K562 (cell line): Measurements from ENCODE around the gene EVI5L. TPM values are rescaled to one million over a fixed set of nuclear protein-coding genes. Genes with fewer than 3 reads are reported as not detected.

Source experiments
- PRDM10 ChIP-seq: fragments of 450-650 bp; IDR thresholded peaks from 2 replicates; pipeline ENCODE4 v1.6.1; 2018; ENCODE audit not compliant: partially characterized antibody
- PTRF ChIP-seq: fragments of 450-650 bp; IDR thresholded peaks from 2 replicates; pipeline ENCODE4 v1.6.1; 2016; ENCODE audit warnings: mild to moderate bottlenecking, missing genetic modification characterization, missing compliant biosample characterization
- U2AF1 ChIP-seq: fragments of 200-400 bp; formaldehyde crosslinking; optimal IDR thresholded peaks from 2 replicates; pipeline ENCODE3; 2017; ENCODE audit warnings: mild to moderate bottlenecking, low read depth, low read length, moderate library complexity
- ZNF174 ChIP-seq: fragments of 250-450 bp; sonication (Bioruptor Pico); IDR thresholded peaks from 2 replicates; pipeline ENCODE4 v1.4.0; 2020; ENCODE audit warnings: mild to moderate bottlenecking
- ZNF3 ChIP-seq: fragments of 250-450 bp; sonication (Bioruptor Pico); IDR thresholded peaks from 2 replicates; pipeline ENCODE4 v1.5.0; 2021; ENCODE audit warnings: mild to moderate bottlenecking, moderate library complexity
- ZNF449 ChIP-seq: fragments of 250-450 bp; sonication (Bioruptor Pico); IDR thresholded peaks from 2 replicates; pipeline ENCODE4 v1.8.0; 2022; ENCODE audit warnings: moderate library complexity, mild to moderate bottlenecking, inconsistent platforms
- ZNF512 ChIP-seq: IDR thresholded peaks from 2 replicates; pipeline ENCODE4 v1.6.1; 2016; ENCODE audit warnings: missing genetic modification characterization, missing compliant biosample characterization
- polyA plus RNA-seq, 8 experiments: library from polyadenylated mRNA; depleted of rRNA in 4 of 8; stranded (reverse) in 5 of 8; unstranded in 3 of 8; fragments of >200 nt; fragmentation: Nextera tagmentation in 2 of 8; fragmentation: Illumina TruSeq in 1 of 8; extraction: Ambion mirVana in 2 of 8; extraction: Trizol in 1 of 8; gene quantifications; 2 replicates each; pipeline versions ENCODE4 v1.2.1 to v1.2.3, GENCODE V29; 2011 to 2014; ENCODE audit warnings: inconsistent platforms in 1 of 8, missing spikeins in 1 of 8
- total RNA-seq, 7 experiments: library from RNA; depleted of rRNA in 6 of 7; stranded (reverse); fragments of >200 nt in 6 of 7; fragmentation: Illumina TruSeq in 2 of 7; extraction: Trizol in 2 of 7; gene quantifications; 2 replicates each; pipeline versions ENCODE4 v1.2.1 to v1.2.3, GENCODE V29; 2011 to 2021; ENCODE audit warnings: low replicate concordance in 1 of 7
- TF ChIP-seq, protein P1 (sequence below): fragments of 450-650 bp; formaldehyde crosslinking; IDR thresholded peaks from 2 replicates; pipeline ENCODE4 v1.4.0; 2022; ENCODE audit warnings: mild to moderate bottlenecking, moderate library complexity
- TF ChIP-seq, protein P2 (sequence below): sonication (generic); formaldehyde crosslinking; IDR thresholded peaks from 2 replicates; pipeline ENCODE4 v1.8.0; 2022; ENCODE audit warnings: mild to moderate bottlenecking, missing genetic modification reagents
- TF ChIP-seq, protein P3 (sequence below): fragments of 250-450 bp; sonication (Bioruptor Pico); IDR thresholded peaks from 2 replicates; pipeline ENCODE4 v1.5.0; 2022; ENCODE audit warnings: mild to moderate bottlenecking
- TF ChIP-seq, protein P4 (sequence below): fragments of 250-450 bp; sonication (Bioruptor Pico); IDR thresholded peaks from 2 replicates; pipeline ENCODE4 v1.5.1; 2021; ENCODE audit warnings: mild to moderate bottlenecking

The EVI5L gene
- total and polyA plus RNA-seq, 9 of the 15 experiments (the other 6 are each of a cell fraction or from before 2014, with no cell fraction given) = 0.69 to 1.8 (median 1.2) TPM; not detected in 2

DNA sequence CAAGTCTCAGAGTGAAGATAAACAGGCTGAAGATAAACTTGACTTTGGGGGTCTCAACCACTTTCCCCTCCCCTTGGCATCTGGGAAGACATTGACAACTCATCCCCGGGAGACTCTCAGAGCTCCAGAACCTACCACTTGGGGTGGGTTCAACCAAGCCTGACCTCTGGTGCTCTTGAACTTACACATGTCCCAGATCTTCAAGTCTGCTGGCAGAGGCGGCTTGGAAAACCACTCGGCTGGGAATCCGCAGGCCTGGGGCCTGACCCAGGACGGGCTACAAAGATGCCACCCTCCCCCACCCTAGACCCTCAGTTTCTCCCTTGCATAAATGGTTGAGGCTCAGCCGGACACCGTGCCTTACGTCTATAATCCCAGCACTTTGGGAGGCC, 58.8 kb downstream of the EVI5L start (continued):
- TF ChIP-seq, protein P1, sequence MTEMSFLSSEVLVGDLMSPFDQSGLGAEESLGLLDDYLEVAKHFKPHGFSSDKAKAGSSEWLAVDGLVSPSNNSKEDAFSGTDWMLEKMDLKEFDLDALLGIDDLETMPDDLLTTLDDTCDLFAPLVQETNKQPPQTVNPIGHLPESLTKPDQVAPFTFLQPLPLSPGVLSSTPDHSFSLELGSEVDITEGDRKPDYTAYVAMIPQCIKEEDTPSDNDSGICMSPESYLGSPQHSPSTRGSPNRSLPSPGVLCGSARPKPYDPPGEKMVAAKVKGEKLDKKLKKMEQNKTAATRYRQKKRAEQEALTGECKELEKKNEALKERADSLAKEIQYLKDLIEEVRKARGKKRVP (CRISPR knock-in tag) = no peak
- TF ChIP-seq PTRF (no peak), ZNF449 (CRISPR knock-in tag) (no peak), U2AF1 (no peak), ZNF512 (tag) (no peak), ZNF3 (CRISPR knock-in tag) (no peak), PRDM10 (peak; percentile 43), ZNF174 (CRISPR knock-in tag) (no peak)
- TF ChIP-seq, protein P2, sequence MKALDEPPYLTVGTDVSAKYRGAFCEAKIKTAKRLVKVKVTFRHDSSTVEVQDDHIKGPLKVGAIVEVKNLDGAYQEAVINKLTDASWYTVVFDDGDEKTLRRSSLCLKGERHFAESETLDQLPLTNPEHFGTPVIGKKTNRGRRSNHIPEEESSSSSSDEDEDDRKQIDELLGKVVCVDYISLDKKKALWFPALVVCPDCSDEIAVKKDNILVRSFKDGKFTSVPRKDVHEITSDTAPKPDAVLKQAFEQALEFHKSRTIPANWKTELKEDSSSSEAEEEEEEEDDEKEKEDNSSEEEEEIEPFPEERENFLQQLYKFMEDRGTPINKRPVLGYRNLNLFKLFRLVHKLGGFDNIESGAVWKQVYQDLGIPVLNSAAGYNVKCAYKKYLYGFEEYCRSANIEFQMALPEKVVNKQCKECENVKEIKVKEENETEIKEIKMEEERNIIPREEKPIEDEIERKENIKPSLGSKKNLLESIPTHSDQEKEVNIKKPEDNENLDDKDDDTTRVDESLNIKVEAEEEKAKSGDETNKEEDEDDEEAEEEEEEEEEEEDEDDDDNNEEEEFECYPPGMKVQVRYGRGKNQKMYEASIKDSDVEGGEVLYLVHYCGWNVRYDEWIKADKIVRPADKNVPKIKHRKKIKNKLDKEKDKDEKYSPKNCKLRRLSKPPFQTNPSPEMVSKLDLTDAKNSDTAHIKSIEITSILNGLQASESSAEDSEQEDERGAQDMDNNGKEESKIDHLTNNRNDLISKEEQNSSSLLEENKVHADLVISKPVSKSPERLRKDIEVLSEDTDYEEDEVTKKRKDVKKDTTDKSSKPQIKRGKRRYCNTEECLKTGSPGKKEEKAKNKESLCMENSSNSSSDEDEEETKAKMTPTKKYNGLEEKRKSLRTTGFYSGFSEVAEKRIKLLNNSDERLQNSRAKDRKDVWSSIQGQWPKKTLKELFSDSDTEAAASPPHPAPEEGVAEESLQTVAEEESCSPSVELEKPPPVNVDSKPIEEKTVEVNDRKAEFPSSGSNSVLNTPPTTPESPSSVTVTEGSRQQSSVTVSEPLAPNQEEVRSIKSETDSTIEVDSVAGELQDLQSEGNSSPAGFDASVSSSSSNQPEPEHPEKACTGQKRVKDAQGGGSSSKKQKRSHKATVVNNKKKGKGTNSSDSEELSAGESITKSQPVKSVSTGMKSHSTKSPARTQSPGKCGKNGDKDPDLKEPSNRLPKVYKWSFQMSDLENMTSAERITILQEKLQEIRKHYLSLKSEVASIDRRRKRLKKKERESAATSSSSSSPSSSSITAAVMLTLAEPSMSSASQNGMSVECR (CRISPR knock-in tag) = 0 out of 2 replicates have a peak, but pooled peaks have one; percentile 0
- TF ChIP-seq, protein P3, sequence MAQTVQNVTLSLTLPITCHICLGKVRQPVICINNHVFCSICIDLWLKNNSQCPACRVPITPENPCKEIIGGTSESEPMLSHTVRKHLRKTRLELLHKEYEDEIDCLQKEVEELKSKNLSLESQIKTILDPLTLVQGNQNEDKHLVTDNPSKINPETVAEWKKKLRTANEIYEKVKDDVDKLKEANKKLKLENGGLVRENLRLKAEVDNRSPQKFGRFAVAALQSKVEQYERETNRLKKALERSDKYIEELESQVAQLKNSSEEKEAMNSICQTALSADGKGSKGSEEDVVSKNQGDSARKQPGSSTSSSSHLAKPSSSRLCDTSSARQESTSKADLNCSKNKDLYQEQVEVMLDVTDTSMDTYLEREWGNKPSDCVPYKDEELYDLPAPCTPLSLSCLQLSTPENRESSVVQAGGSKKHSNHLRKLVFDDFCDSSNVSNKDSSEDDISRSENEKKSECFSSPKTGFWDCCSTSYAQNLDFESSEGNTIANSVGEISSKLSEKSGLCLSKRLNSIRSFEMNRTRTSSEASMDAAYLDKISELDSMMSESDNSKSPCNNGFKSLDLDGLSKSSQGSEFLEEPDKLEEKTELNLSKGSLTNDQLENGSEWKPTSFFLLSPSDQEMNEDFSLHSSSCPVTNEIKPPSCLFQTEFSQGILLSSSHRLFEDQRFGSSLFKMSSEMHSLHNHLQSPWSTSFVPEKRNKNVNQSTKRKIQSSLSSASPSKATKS (CRISPR knock-in tag) = no peak
- TF ChIP-seq, protein P4, sequence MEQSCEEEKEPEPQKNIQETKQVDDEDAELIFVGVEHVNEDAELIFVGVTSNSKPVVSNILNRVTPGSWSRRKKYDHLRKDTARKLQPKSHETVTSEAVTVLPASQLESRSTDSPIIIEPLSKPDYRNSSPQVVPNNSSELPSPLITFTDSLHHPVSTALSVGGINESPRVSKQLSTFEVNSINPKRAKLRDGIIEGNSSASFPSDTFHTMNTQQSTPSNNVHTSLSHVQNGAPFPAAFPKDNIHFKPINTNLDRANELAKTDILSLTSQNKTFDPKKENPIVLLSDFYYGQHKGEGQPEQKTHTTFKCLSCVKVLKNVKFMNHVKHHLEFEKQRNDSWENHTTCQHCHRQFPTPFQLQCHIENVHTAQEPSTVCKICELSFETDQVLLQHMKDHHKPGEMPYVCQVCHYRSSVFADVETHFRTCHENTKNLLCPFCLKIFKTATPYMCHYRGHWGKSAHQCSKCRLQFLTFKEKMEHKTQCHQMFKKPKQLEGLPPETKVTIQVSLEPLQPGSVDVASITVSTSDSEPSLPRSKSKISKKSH (CRISPR knock-in tag) = no peak
